T-helper 1 cell (primary cell): ENCODE measurements around the gene RABGEF1.
A peak's percentile ranks its signal among the peaks of the same experiment; 100 is the strongest.
"Not testable (repeated sequence)": the region's sequence is repeated elsewhere in the genome, so short reads cannot be mapped to it uniquely, and the experiment has no call there.

Experiments
- DNase-seq, 5 donors: peaks; one replicate each; pipeline ENCODE4 v3.0.0-alpha.2; 2012 to 2020

RABGEF1 gene

DNA sequence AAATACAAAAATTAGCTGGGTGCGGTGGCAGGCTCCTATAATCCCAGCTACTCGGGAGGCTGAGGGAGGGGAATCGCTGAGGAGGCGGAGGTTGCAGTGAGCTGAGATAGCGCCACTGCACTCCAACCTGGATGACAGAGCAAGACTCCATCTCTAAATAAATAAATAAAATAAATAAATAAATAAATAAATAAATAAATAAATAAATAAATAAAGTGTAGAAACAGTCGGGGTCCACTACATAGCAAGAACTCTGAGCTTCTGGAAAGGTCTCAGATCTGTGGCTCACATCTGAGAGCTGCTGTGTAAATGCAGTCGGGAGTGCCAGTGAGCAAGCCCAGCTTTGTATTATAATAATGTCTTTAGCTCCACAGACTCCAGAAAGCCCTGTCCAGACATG, 76.1 kb downstream of the RABGEF1 start:
- not testable (repeated sequence) for DNase-seq

- not testable (repeated sequence) for DNase-seq
Measured at GRCh38 chr7:66817208-66817795, 76.8 kb downstream of the RABGEF1 start.

- DNase-seq = not testable (repeated sequence)
Measured at GRCh38 chr7:66817956-66818355, 77.4 kb downstream of the RABGEF1 start.

GRCh38 chr7:66824041-66824440, 83.5 kb downstream of the RABGEF1 start:
- DNase-seq = no peak

GRCh38 chr7:66825538-66825937, 85.0 kb downstream of the RABGEF1 start:
- DNase-seq = peak in 1 of 5 donors; percentile 36

- no peak for DNase-seq
Measured at GRCh38 chr7:66826649-66827048, 86.1 kb downstream of the RABGEF1 start.

DNA sequence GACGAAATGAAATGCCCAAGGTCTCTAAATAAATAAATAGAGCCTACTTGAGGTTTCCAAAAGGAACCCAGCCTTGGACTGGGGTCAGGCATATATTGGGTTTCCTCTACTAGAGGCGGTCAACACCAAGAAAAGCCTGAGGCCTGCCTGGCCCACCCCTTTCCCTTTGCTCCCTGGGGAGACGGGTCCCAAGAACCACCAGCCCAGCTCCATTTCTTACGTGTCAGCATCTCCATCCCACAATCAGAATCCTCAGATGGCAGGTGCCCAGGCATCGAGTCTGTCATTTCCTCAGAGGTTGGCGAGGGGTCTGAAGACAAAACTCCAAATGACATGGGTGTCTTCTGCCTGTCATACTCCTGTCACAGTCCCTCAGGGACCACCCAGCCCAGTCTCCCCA, 90.4 kb downstream of the RABGEF1 start:
- not testable (repeated sequence) for DNase-seq

DNA sequence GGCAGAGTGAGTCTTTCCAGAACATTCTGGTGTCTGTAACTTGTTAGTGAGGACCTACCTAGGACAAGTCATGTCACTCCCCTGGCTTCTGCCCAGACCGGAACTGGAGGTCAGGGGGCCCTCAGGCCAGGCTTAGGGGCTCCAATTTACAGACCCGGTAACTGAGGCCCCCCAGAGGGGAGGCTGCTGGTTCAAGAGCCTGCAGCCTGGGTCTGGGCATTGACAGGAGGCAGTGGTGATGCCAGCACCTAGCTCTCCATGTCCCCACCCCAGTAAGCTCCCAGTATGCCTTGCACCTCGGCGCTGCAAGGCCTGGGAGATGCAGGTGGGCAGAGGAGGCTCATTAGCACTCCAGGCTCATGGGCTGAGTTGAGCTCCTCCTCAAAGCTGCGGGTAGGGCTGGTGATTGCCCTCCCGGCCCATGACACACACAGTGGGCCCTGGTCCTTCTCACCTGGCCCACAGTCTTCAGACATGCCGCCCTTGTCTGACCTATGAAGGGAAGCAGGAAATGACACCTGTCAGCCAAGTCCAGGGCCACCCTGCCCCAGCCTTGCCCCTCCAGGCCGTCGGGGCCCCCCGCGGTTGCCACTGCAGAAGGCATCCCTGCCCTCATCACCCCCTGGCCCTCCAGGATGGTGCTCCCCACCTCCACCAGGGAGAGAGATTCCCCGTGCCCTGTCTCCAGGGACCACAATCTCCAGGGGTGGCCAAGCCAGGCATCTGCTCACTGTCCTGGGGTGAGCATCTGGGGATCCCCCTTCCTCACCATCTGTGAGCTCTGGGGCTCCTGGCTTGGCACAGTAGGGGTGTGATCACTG, 92.2 kb downstream of the RABGEF1 start:
- no peak for DNase-seq

GRCh38 chr7:66837007-66837406, 96.5 kb downstream of the RABGEF1 start:
- DNase-seq = peak in 1 of 5 donors; percentile 57

DNA sequence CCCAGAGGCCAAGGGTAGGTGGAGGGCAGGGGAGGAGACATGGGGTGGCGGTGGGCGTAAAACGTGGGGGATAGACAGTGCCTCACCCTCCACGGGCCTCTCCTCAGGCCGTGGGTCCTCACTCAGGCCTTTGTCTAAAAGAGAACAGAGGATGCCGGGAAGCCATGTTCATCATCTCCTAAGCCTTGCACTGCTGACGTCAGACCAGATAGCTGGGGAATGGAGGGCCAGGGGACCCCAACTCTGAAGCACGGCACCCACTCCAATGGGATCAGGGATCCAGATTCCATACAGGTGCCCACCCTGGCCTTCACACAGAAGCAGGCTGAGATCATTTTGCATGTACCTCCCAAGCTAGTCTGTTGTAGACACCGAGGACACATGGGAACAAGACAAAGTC, 97.1 kb downstream of the RABGEF1 start:
- DNase-seq = no peak

DNA sequence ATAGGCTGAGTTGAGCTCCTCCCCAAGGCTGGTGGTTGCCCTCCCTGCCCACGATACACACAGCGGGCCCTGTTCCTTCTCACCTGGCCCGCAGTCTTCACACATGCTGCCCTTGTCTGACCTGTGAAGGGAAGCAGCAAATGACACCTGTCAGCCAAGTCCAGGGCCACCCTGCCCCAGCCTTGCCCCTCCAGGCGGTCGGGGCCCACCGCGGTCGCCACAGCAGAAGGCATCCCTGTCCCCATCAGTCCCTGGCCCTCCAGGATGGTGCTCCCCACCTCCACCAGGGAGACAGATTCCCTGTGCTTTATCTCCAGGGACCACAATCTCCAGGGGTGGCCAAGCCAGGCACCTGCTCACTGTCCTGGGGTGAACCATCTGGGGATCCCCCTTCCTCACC, 99.3 kb downstream of the RABGEF1 start:
- DNase-seq = no peak

GRCh38 chr7:66840316-66840715, 99.8 kb downstream of the RABGEF1 start:
- no peak for DNase-seq

DNA sequence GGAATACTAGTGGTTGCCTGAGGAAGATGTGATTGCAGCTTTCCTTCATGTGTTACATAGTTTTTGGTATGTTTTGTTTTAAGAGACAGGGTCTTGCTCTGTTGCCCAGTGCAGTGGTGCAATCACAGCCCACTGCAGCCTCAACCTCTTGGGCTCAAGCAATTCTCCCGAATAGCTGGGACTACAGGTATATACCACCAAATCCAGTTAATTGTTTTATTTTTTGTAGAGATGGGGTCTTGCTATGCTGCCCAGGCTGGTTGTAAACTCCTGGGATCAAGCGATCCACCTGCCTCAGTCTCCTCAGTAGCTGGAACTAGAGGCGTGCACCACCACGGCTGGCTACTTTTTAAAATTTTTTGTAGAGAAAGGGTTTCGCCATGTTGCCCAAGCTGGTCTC, 101.4 kb downstream of the RABGEF1 start:
- no peak for DNase-seq

DNA sequence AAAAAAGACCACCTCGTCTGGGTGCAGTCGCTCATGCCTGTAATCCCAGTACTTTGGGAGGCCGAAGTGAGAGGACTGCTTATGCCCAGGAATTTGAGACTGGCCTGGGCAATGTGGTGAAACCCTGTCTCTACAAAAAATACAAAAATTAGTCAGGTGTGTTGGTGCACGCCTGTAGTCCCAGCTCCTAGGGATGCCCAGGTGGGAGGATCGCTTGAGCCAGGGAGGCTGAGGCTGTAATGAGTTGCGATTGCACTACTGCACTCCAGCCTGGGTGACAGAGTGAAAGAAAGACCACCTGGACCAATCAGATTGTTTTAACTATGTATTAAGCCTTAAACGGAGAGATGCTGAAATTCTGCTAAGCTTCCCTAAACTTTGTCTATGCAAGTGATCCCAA, 103.0 kb downstream of the RABGEF1 start:
- not testable (repeated sequence) for DNase-seq

DNA sequence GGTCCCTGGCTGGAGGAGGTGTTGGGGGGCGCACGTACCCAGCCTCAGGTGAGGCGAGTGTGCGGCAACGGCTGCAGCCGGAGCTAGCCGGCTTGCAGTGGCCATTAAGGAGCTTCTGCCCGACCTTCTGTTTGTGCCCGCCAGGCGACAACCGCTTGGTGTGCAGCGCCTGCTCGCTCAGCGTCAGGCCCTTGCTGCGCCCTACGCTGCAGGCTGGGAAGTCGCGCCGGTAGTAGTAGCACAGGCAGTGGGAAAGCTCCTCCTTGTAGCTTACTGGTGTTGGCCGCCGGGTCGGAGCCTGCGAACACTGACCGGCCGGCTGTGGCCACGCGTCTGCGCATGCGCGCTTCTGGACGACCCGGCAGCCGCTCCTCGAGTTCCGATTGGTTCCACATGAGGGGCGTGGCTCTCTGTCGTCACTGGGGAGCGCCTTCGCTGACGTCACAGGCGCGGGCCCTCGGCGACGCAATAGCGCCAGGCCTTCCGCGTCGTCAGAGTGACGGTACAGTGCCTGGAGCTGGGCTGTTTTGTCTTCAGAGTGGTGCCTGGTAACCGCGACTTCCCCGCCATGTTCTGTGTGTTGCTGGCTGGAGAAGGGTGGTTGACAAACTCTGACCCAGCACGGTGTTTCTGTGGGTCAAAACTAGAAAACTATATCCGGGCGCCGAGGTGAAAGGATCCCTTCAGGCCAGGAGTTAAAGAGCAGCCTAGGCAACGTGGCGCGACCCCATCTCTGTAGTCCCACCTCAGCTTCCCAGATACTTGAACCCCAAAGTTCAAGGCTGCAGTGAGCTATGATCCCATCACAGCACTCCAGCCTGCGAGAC, 104.2 kb downstream of the RABGEF1 start:
- peak; percentile 97 to 99 (median 98) for DNase-seq

DNA sequence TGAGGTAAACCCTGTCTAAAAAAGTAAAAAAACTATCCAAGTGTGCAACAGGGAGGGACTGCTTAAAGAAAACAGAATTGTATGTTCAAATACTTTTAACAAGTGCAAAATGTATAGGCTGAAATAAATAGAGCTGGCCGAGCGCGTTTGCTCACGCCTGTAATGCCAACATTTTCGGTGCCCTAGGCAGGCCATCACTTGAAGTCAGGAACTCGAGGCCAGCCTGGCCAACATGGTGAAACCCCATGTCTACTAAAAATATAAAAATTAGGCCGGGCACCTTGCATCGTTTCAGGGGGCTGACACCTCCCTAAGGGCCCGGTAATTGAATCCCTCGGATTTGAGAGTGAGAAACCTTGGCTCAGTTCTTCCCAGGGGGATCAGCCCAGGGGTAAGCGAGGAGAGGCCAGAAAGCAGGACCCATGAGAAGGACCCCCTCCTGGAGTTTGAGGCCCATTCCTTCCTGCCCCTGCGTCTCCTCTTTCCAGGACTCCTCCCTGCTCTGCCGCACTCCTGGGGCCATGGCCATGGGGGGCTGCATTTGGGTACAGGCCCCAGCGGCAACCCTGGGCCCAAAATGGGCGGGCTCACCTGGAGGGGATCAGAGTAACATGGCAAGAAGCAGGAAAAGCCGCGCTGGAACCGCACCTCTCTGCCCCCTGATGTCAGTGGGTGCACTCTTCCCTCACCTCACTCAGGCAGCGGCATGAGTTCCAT, 105.0 kb downstream of the RABGEF1 start:
- DNase-seq = no peak

DNA sequence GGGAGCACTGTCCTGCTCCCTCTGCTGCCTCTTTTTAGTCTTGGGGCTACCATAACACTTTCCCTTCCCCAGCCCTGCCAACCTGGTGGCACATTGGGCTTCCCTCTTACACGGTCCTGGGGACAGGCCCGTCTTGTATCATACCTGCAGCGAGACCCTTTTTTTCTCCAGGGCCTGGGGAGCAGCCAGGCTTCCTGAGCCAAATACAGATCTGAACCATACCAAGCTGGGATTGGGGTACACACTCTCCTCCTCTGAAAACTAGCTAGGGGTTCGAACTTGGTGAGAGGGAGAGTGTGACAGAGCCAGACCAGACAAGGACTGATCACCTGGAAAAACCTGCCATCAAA, 105.5 kb downstream of the RABGEF1 start:
- not testable (repeated sequence) for DNase-seq

GRCh38 chr7:66847523-66847855, 107.0 kb downstream of the RABGEF1 start:
- not testable (repeated sequence) for DNase-seq

DNA sequence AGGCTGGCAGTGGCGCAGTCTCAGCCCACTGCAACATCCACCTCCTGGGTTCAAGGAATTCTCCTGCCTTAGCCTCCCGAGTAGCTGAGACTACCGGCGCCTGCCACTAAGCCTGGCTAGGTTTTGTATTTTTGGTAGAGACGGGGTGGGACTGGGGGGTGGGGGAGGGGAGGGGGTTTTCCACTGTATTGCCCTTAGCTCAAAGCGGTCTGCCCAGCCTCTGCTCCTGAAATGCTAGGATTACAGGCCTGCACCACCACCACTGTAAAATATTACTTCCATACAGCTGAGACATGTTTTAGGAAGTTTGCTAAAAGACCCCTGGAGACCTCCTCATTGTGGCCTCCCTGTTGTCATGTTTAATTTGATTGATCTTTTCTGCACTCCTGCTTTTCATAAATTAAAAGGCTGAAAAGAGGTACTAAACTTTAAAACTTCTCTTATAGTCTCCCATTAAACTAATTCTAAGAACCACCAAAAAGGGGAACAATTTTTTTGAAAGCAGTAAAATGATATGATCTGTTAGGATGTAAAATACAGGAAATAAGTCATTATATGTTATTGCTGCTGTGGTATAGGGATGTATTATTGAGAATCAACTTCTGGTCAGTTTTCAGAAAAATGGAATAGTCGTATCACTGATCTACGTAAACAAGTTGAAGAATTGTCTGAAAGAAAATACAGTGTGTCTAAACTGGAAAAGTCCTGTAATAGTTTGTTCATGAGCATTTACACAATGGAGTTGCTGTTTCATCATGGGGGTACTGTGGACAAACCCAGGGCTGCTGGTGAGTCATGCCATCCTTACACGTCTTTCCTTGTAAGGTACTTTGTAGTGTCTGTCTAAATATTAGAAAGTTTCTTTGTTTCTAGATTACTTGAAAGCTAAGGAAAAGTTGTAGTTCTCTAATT, 107.6 kb downstream of the RABGEF1 start:
- DNase-seq = no peak

DNA sequence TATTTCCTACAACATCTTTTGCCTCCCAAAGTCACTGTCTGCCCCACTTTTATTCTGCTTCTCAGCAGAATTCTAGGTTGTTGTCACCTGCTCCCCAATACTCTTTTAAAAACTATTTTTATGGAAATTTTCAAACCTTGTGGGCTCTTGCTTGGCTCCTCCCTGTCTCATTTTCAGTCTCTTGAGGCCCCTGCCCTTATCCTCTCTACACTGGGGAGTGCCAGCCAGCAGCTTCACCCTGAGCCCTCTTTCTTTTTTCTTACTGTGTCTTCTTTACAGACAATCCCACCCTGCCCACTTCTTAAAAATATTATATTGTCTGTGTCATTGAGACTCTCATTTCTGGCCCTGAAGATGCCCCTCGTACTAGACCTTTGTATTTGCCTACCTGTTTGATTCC, 118.8 kb downstream of the RABGEF1 start:
- no peak for DNase-seq

DNA sequence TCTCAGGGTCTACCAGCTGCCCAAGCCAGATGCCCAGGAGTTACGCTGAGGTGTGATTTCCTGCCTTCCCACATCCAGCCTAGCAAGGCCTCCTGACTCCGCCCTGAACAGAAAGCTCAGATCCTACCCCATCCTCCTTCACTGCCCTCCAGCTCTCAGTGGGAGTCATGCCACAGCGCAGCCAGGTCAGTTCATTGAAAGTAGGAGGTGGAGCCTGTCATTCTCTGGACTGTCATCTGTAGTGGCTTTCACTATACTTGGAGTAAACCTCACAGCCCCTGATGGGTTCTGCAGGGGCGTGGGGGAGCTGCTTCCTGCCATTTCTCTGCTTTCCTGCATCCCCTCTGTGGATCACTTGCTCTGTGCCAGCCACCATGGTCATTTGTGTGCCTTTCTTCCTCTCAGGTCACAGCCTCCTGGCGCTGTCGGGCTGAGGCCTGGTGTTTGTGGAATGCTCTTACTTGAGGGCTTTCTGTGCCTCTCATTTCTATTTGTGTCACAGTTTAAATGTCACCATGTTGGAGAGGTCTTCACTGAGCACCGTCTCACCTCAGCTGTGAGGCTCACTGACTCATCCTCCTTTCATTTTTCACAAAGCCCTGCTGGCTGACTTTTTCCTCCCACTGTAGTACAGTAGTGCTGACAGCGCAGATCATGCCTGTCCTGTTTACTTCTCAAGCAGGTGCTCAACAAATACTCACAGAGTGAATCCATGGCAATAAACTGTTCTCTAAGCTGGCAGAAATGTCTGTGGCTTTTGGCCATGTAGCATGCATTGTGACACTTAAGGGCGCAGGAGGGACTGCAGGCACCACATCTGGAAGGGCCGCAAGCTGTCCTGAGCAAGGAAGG, 119.5 kb downstream of the RABGEF1 start:
- DNase-seq = peak in 1 of 5 donors; percentile 60
